Epithelial cell of esophagus (primary cell): Measurements from ENCODE around the gene GALNT14.

ENCODE experiments used
- DNase-seq: peaks from one replicate; pipeline ENCODE4 v3.0.0; 2010; ENCODE audit warnings: low read depth
- H3K4me3 ChIP-seq: 2 replicates; pipeline ENCODE4 v1.5.1; 2011; ENCODE audit warnings: mild to moderate bottlenecking, low read length, control low read depth
- TF ChIP-seq, protein P1 (sequence below): IDR thresholded peaks from 2 replicates; pipeline ENCODE4 v1.5.1; 2011; ENCODE audit warnings: low read depth, mild to moderate bottlenecking, low read length, control low read depth, inconsistent platforms; ENCODE audit not compliant: insufficient read depth; ENCODE audit errors: missing control alignments

Gene GALNT14

DNA sequence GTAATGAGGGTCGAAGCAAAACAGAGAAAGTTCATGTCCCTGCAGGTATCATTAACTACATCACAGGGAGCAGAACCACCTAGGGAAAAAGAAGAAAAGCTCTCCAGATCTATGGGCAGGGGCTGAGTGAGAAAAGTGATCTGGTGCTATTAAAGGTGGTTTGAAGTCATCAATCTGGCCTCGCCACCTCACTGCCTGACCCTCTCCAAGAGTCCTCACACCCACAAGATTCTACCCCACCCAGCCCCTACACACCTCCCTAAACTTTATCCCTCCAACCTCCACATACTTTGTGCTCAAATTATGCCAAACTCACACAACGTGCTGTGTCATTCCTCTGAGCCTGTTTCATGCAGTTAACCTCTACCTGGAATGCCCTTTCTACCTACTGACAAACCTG, 2.2 kb downstream of the GALNT14 start:
- TF ChIP-seq, protein P1, sequence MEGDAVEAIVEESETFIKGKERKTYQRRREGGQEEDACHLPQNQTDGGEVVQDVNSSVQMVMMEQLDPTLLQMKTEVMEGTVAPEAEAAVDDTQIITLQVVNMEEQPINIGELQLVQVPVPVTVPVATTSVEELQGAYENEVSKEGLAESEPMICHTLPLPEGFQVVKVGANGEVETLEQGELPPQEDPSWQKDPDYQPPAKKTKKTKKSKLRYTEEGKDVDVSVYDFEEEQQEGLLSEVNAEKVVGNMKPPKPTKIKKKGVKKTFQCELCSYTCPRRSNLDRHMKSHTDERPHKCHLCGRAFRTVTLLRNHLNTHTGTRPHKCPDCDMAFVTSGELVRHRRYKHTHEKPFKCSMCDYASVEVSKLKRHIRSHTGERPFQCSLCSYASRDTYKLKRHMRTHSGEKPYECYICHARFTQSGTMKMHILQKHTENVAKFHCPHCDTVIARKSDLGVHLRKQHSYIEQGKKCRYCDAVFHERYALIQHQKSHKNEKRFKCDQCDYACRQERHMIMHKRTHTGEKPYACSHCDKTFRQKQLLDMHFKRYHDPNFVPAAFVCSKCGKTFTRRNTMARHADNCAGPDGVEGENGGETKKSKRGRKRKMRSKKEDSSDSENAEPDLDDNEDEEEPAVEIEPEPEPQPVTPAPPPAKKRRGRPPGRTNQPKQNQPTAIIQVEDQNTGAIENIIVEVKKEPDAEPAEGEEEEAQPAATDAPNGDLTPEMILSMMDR: no peak
- DNase-seq: no peak
- H3K4me3 ChIP-seq: no peak overlapping the region

DNA sequence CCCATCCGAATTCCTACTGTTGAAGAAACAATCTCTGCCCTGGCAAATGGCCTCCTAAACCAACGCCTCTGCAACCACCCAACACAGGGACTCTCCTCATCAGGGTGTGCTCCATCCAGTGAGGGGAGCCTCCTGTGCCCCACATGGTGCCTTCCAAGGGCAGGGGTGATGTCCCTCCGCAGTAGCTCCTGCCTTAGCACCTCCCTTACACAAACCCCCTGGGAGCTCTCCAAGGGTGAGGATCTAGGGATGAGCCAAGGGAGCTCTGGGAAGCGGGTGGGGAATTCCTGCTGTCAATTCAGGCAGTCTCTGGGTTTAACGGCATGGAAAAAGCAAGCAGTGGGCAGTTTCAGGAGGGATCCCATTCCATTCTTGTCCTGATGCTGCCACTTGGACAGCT, 3.8 kb downstream of the GALNT14 start:
- TF ChIP-seq, protein P1: no peak
- DNase-seq: no peak
- no peak overlapping the region for H3K4me3 ChIP-seq

DNA sequence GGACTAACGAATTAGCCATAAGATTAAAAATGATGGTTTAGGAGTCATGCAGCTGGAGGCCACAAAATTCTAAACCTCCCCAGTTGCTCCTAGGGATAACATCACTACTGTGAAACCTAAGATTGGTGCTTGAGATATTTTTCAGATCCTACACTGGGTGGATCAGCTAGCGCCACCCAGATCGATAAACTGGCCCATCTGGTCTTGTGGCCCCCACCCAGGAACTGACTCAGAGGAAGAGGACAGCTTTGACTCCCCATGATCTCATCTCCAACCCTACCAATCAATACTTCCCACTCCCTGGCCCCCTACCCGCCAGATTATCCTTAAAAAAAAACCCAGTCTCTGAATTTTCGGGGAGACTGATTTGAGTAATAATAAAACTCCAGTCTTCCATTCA, 5.5 kb downstream of the GALNT14 start:
- TF ChIP-seq, protein P1: no peak
- no peak overlapping the region for H3K4me3 ChIP-seq
- DNase-seq: peak; percentile 41

DNA sequence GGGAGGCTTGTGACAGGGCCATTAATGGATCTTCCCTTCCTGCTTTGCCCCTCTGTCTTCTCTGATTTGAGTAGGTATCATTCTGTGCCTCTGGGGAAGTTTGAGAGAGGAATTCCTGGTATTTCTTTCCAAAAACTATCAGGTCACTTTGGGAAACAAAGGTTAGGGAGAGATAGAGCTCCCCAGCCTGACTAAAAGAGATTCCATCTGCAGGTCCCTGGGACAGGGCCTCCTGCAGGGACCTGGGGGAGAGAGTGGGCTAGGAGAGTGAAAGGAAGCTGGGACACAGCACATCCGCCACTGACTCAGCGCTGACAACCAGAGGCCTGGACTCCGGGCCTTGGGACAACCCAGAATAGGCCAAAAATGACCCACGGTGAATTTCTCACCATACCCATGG, 6.4 kb downstream of the GALNT14 start:
- no peak for DNase-seq
- TF ChIP-seq, protein P1: no peak
- no peak overlapping the region for H3K4me3 ChIP-seq

DNA sequence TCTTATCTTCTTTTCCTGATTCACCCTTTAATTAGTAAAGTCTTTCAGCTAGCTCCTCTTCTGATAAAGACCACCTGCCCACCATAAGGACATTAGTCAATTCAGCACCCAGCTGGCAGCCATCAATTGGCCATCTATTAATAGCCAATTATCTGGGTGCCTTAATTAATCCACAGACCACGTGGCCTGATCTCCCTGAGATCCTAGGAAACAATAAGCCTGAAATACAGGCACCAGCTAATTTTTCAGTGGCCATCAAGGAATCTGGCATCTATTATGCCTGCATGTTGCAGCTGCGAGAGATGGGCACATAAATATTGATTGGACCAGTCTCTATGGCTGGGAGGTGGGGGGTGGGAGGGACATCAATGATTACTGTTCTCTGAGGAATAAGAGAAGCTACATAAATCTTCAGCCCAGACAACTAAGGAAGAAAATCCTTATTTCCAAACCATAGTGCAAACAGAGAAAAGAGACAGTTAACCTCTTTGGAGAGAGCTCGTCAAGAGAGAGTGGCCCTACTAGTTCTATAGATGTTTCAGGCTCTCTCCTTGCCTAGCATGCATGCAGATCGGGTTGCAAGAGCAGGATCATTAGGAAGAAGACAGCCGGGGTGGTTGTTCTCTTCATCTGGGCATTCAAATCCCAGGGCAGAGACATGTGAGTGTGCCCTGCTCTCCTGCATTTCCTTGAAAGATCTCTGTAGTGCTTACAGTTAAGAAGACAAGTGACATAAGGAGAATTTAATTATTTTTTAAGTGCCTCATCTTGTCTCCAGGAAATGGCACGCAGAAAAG, 8.7 kb downstream of the GALNT14 start:
- H3K4me3 ChIP-seq: no peak overlapping the region
- TF ChIP-seq, protein P1: no peak
- DNase-seq: no peak

DNA sequence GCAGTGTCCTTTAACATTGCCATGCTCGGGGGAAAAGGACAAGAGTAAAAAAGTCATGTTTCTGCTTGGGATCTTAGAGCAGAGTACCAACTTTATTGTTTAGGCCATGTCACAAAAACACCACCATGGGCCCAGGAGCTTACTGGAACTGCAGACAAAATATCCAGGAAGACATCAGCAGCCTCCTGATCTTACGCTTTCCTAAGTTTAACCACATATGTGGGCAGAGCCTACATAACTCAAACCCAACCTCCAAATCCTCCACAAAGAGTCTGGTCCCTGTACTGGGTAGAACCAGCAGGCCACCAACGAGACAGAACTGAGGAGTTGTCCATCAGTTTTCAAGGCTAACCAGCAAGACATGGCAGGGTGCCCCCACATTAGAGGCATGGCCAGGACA, 10.3 kb downstream of the GALNT14 start:
- H3K4me3 ChIP-seq: no peak overlapping the region
- TF ChIP-seq, protein P1: no peak
- DNase-seq: no peak
